HG03196 (cell line): ENCODE results near the gene DNM1.

Experiments used
- ATAC-seq: cut with Tn5 transposase; IDR thresholded peaks from one replicate; pipeline ENCODE4 v1.9.1; 2021; ENCODE audit not compliant: unreplicated experiment

Gene DNM1

DNA sequence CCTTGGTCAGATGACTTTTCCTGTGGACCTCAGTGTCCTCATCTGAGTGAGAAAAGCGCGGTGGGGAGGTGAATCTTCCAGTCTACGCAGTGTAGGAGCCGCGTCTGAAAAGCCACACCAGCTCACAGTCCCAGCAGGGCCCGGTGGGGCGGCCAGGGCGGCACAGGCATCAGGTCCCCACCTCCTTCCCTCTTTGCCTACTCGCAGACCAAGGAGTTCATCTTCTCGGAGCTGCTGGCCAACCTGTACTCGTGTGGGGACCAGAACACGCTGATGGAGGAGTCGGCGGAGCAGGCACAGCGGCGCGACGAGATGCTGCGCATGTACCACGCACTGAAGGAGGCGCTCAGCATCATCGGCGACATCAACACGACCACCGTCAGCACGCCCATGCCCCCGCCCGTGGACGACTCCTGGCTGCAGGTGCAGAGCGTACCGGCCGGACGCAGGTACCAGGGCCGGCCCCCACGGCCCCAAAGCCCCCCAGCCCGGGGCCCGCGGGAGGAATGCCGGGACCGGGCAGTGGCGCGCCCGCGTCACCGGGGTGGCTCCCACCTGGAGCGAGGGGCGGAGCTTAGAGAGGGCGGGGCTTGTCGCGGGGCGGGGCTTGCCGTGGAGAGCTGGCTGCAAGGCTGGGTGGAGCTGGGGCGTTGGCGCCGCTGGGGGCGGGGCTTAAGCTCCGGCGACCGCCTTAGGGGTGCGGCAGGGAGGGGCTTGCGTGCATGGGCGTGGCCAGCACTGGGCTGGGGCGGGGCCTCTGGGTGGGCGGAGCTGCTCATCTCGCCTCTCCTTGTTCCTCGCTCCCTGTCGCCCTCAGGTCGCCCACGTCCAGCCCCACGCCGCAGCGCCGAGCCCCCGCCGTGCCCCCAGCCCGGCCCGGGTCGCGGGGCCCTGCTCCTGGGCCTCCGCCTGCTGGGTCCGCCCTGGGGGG lies 47.0 kb downstream of the DNM1 start:
- peak; percentile 90 for ATAC-seq

DNA sequence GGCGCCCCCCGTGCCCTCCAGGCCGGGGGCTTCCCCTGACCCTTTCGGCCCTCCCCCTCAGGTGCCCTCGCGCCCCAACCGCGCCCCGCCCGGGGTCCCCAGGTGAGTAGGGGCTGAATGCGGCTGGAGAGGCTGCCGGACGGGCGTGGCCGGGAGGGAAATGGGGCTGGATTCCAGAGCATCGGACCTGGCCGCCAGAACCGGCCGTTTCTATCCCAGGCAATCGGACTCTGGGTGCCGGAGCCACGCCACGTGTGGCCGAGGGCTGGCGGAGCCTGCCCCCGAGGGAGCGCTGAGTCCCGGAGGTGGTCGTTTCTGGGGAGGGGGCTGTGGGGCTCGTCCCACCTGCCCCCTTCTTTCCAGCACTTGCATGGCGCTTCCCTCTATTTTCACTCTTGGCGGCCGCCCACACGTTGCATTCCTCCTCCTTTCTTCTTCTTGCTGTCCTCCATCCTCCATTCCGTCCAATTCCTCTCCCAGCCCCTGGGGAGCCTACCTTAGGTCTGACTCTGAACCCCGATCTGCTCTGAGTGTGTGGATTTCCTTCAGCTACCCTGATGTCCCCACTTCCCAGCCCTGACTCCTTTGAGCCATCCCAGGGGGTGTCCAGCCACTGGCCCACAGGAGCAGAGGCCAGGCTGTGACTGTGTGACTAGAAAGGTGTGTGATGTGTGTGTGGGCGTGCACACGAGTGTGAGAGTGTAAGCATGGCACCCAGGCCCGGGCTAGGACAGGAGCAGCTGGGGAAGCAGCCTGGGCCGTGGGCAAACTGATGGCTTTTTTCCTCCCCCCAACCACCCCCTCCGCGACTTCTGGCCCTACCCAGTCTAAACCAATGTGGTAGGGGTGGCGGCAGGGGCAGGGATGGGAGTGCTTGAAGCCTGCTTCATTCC lies 47.9 kb downstream of the DNM1 start:
- ATAC-seq, result no peak

- no peak for ATAC-seq
Measured at GRCh38 chr9:128251732-128252100, 48.5 kb downstream of the DNM1 start.

- ATAC-seq, result no peak
Measured at GRCh38 chr9:128252317-128253139, 49.3 kb downstream of the DNM1 start.

DNA sequence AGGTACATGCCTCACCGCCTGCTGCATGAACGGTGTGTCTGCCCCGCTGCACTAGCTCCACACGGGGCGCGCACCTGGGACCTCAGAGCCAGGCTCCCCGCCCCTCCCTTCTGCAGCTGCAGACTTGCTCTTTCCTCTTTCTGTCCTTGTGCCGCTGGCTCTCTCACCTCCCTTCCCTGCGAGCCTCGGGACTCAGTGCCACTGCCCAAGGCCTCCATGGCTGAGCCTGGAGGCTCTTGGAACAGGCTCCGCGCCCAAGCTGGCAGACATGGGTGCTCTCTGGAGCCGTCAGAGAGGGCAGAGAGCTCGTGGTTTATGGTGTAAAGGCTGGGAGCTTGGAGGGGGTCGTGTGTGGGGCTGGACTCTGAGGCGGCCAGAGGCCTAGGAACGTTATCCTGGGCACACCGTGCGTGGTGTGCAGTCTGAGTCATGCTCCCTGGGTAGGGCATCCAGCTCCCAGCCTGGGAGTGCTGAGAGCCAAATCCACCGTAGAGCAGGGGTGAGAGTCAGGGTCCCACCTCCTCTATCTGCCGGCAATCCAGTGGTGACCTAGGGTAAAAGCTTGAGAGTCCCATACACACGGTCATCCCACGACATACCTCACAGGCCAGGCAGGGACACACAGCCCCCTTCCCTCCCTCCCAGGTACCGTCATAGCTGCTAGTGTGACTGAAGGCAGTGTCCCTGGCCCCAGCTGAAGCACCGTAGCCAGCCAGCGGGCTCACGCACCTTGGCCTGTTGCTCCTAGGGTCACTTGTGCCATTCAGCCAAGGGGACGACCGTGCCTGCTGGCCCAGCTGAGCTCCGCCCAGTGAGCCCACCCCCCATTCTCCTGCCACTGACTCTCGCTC lies 50.2 kb downstream of the DNM1 start:
- ATAC-seq, result no peak

GRCh38 chr9:128253991-128254346 lies 50.8 kb downstream of the DNM1 start:
- ATAC-seq, result no peak

GRCh38 chr9:128254362-128254761 lies 51.2 kb downstream of the DNM1 start:
- no peak for ATAC-seq

- ATAC-seq, result no peak
Measured at GRCh38 chr9:128254855-128255759, 51.9 kb downstream of the DNM1 start.

GRCh38 chr9:128257086-128257825 lies 54.1 kb downstream of the DNM1 start:
- ATAC-seq, result no peak

GRCh38 chr9:128257907-128258306 lies 54.7 kb downstream of the DNM1 start:
- no peak for ATAC-seq

- ATAC-seq, result no peak
Measured at GRCh38 chr9:128258326-128258725, 55.1 kb downstream of the DNM1 start.

- no peak for ATAC-seq
Measured at GRCh38 chr9:128259156-128259555, 56.0 kb downstream of the DNM1 start.

GRCh38 chr9:128260340-128260739 lies 57.2 kb downstream of the DNM1 start:
- no peak for ATAC-seq

DNA sequence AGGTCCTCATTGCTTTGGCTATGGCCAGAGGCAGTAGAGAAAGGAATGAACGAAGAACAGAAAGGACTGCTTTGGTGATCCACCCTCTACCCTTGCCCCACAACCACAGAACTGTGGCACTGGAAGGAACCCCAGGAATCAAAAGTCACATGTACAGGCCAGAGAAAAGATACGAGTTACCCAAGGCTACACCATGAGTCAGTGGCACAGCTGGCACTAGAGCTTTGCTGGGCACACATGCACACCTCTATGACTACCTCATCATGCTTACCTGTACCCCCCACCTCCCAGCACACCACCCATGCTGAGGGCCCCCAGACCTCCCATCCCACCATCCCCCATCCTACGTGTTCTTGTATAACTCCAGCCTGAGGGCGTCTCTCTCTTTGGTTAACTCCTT lies 59.5 kb downstream of the DNM1 start:
- ATAC-seq, result no peak

DNA sequence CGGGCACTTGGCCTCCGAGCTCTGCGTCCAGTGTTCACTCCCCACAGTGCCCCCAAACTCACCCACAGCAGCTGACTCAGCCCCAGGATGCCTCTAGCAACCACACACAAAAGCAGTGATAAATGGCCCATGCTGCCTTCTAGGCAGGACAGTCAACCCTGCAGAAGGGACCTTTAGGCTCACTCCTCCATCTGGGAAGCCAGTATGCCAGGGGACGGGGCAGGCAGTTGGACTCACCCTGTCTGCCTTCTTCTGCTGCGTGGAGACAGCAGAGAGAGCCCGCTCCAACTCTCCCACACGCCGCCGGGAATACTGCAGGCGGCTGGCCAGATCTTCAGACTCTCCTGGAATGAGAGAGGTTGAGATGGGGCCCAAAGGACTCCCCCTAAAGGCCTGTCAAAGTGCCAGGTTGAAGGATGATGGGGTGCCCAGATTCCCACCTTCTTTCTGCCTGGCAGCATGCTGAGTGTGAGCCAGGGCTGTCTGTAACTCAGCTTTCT lies 62.2 kb downstream of the DNM1 start:
- ATAC-seq, result no peak

GRCh38 chr9:128266868-128267590 lies 63.9 kb downstream of the DNM1 start:
- no peak for ATAC-seq

GRCh38 chr9:128271112-128271511 lies 67.9 kb downstream of the DNM1 start:
- ATAC-seq, result no peak

- ATAC-seq, result no peak
Measured at GRCh38 chr9:128271512-128271911, 68.3 kb downstream of the DNM1 start.
